Right lobe of liver (tissue), 4 donors: Measurements from ENCODE around the gene SUCLG2.

ENCODE experiments used
- POLR2A ChIP-seq: fragments of 450-650 bp; IDR thresholded peaks from one replicate; pipeline ENCODE4 v1.6.1; 2017; ENCODE audit warnings: antibody characterized with exemption, mild to moderate bottlenecking
- TF ChIP-seq, protein P1 (sequence below), 4 donors: fragments of 200-600 bp in 3 of 4; fragments of 450-650 bp in 1 of 4; IDR thresholded peaks; one replicate each; pipeline versions ENCODE4 v1.5.1 to v1.8.0; 2016 to 2022; ENCODE audit warnings: antibody characterized with exemption in 4 of 4, mild to moderate bottlenecking in 2 of 4
- donor health status: DM: no; HTN: no; CAD: no.
- donor health status: DM: no; HTN: no; CAD: no.
- donor health status: DM: no; HTN: yes; CAD: no.

DNA sequence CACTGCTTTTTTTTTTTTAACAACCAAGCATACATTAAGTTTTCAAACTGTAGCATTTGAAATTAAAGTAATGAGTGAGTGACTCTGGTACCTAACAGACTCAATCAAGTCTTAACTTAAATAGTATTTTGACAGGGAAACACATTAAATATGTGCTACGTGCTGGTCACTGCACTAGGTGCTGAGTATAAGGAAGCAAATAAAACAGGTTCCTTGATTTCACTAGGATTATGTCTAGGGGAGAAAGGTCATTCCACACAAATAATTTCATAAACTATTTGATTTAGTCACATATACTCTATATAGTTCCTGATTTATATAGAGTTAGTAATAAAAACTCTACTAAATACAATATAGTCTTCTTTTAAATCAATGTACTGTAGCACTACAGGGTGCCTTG lies 89.4 kb downstream of the SUCLG2 start:
- TF ChIP-seq, protein P1, sequence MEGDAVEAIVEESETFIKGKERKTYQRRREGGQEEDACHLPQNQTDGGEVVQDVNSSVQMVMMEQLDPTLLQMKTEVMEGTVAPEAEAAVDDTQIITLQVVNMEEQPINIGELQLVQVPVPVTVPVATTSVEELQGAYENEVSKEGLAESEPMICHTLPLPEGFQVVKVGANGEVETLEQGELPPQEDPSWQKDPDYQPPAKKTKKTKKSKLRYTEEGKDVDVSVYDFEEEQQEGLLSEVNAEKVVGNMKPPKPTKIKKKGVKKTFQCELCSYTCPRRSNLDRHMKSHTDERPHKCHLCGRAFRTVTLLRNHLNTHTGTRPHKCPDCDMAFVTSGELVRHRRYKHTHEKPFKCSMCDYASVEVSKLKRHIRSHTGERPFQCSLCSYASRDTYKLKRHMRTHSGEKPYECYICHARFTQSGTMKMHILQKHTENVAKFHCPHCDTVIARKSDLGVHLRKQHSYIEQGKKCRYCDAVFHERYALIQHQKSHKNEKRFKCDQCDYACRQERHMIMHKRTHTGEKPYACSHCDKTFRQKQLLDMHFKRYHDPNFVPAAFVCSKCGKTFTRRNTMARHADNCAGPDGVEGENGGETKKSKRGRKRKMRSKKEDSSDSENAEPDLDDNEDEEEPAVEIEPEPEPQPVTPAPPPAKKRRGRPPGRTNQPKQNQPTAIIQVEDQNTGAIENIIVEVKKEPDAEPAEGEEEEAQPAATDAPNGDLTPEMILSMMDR (IDR thresholded peaks at IDR 0.05), result no peak
- TF ChIP-seq POLR2A, result no peak
